ENCODE results near the gene TLR5.
"Not testable (repeated sequence)": the region's sequence is repeated elsewhere in the genome, so short reads cannot be mapped to it uniquely, and the experiment has no call there.

TLR5 gene

GRCh38 chr1:223142795-223143536 is at the start of gene TLR5:
TLR5 (minus strand) TSS chr1:223143248; CDS start chr1:223113031, 30,217 bp downstream.
- peak; percentile 80 to 89 for DNase-seq (ENCODE audit: low read depth in 1 of 2, low spot score in 1 of 2)

GRCh38 chr1:223189903-223190724 is 47.1 kb upstream of the TLR5 start:
- peak; percentile 9 to 24 for DNase-seq (ENCODE audit: low read depth in 1 of 2, low spot score in 1 of 2)

- no peak for DNase-seq (ENCODE audit: low read depth in 1 of 2, low spot score in 1 of 2)
These were observed 46.5 kb upstream of the TLR5 start for GRCh38 chr1:223189525-223189902.

- no peak for DNase-seq (ENCODE audit: low read depth in 1 of 2, low spot score in 1 of 2)
These were observed 45.7 kb upstream of the TLR5 start for GRCh38 chr1:223188618-223189356.

- DNase-seq (ENCODE audit: low read depth in 1 of 2, low spot score in 1 of 2): no peak
These were observed 43.8 kb upstream of the TLR5 start for GRCh38 chr1:223186800-223187199.

GRCh38 chr1:223183268-223183862 is 40.3 kb upstream of the TLR5 start:
- no peak for DNase-seq (ENCODE audit: low read depth in 1 of 2, low spot score in 1 of 2)

- DNase-seq (ENCODE audit: low read depth in 1 of 2, low spot score in 1 of 2): no peak
These were observed 37.8 kb upstream of the TLR5 start for GRCh38 chr1:223180731-223181321.

GRCh38 chr1:223179786-223180185 is 36.7 kb upstream of the TLR5 start:
- DNase-seq (ENCODE audit: low read depth in 1 of 2, low spot score in 1 of 2): no peak

GRCh38 chr1:223179280-223179679 is 36.2 kb upstream of the TLR5 start:
- no peak for DNase-seq (ENCODE audit: low read depth in 1 of 2, low spot score in 1 of 2)

GRCh38 chr1:223177681-223178080 is 34.6 kb upstream of the TLR5 start:
- DNase-seq (ENCODE audit: low read depth in 1 of 2, low spot score in 1 of 2): no peak

GRCh38 chr1:223176437-223176836 is 33.4 kb upstream of the TLR5 start:
- DNase-seq (ENCODE audit: low read depth in 1 of 2, low spot score in 1 of 2): no peak

GRCh38 chr1:223175633-223176032 is 32.6 kb upstream of the TLR5 start:
- DNase-seq (ENCODE audit: low read depth in 1 of 2, low spot score in 1 of 2): no peak

GRCh38 chr1:223175032-223175431 is 32.0 kb upstream of the TLR5 start:
- no peak for DNase-seq (ENCODE audit: low read depth in 1 of 2, low spot score in 1 of 2)

- DNase-seq (ENCODE audit: low read depth in 1 of 2, low spot score in 1 of 2): not testable (repeated sequence)
These were observed 26.4 kb upstream of the TLR5 start for GRCh38 chr1:223169458-223169857.

- no peak for DNase-seq (ENCODE audit: low read depth in 1 of 2, low spot score in 1 of 2)
These were observed 18.3 kb upstream of the TLR5 start for GRCh38 chr1:223161321-223161720.

- no peak for DNase-seq (ENCODE audit: low read depth in 1 of 2, low spot score in 1 of 2)
These were observed 13.3 kb upstream of the TLR5 start for GRCh38 chr1:223156343-223156742.

GRCh38 chr1:223155153-223155552 is 12.1 kb upstream of the TLR5 start:
- DNase-seq (ENCODE audit: low read depth in 1 of 2, low spot score in 1 of 2): no peak

GRCh38 chr1:223153177-223154119 is 10.4 kb upstream of the TLR5 start:
- no peak for DNase-seq (ENCODE audit: low read depth in 1 of 2, low spot score in 1 of 2)

- no peak for DNase-seq (ENCODE audit: low read depth in 1 of 2, low spot score in 1 of 2)
These were observed 9.4 kb upstream of the TLR5 start for GRCh38 chr1:223152399-223152798.

GRCh38 chr1:223150443-223150842 is 7.4 kb upstream of the TLR5 start:
- no peak for DNase-seq (ENCODE audit: low read depth in 1 of 2, low spot score in 1 of 2)
